GM12878 (cell line): Measurements from ENCODE around the gene ITGA1. TPM values are rescaled to one million over a fixed set of nuclear protein-coding genes. Genes with fewer than 3 reads are reported as not detected.

Source experiments
- CBX5 ChIP-seq: sonication (generic); IDR thresholded peaks from 2 replicates; pipeline ENCODE4 v1.6.1; 2016; ENCODE audit warnings: low read depth, moderate library complexity, mild to moderate bottlenecking, inconsistent platforms
- MTA3 ChIP-seq: IDR thresholded peaks from 2 replicates; pipeline ENCODE4 v1.6.1; 2012; ENCODE audit warnings: low read length, inconsistent platforms, borderline replicate concordance
- PAX8 ChIP-seq: fragments of 450-650 bp; IDR thresholded peaks from 2 replicates; pipeline ENCODE4 v1.6.1; 2017; ENCODE audit warnings: mild to moderate bottlenecking, moderate library complexity
- SMARCA5 ChIP-seq: fragments of 450-650 bp; IDR thresholded peaks from 2 replicates; pipeline ENCODE4 v1.6.1; 2017; ENCODE audit warnings: mild to moderate bottlenecking
- SMC3 ChIP-seq: IDR thresholded peaks from 2 replicates; pipeline ENCODE4 v1.6.1; 2011; ENCODE audit warnings: low read length, improper control_type of control experiment, borderline replicate concordance
- ZNF384 ChIP-seq: IDR thresholded peaks from 2 replicates; pipeline ENCODE4 v1.6.1; 2012; ENCODE audit warnings: low read depth, mild to moderate bottlenecking, low read length, improper control_type of control experiment, borderline replicate concordance
- ZSCAN29 ChIP-seq: fragments of 450-650 bp; IDR thresholded peaks from 2 replicates; pipeline ENCODE4 v1.6.1; 2017; ENCODE audit warnings: mild to moderate bottlenecking, moderate library complexity
- polyA plus RNA-seq, 11 experiments: library from polyadenylated mRNA; depleted of rRNA in 4 of 11; unstranded in 6 of 11; stranded (reverse) in 5 of 11; fragments of >200 nt; fragmentation: Nextera tagmentation in 4 of 11; fragmentation: Illumina TruSeq in 1 of 11; extraction: Ambion mirVana in 4 of 11; extraction: Trizol in 1 of 11; gene quantifications; 1 replicate in 1 of 11; 2 replicates in 10 of 11; pipeline versions ENCODE4 v1.2.1 to v1.2.3, GENCODE V29; 2011 to 2016; ENCODE audit warnings: inconsistent platforms in 2 of 11, missing spikeins in 2 of 11, low read depth in 1 of 11
- total RNA-seq, 4 experiments: library from RNA; depleted of rRNA in 3 of 4; stranded (reverse); fragments of >200 nt in 3 of 4; fragmentation: Illumina TruSeq in 1 of 4; extraction: Trizol in 1 of 4; gene quantifications; 2 replicates each; pipeline versions ENCODE4 v1.2.1 to v1.2.3, GENCODE V29; 2013 to 2021
- TF ChIP-seq, protein P1 (sequence below): fragments of 450-650 bp; IDR thresholded peaks from 2 replicates; pipeline ENCODE4 v1.6.1; 2017; ENCODE audit warnings: antibody characterized with exemption, mild to moderate bottlenecking, moderate library complexity
- TF ChIP-seq, protein P2 (sequence below): IDR thresholded peaks from 2 replicates; pipeline ENCODE4 v1.6.1; 2012; ENCODE audit warnings: mild to moderate bottlenecking, low read depth, low read length

The ITGA1 gene
- total and polyA plus RNA-seq, 10 of the 15 experiments (the other 5 are each of a cell fraction or from before 2014, with no cell fraction given) = 0.02 to 0.56 (median 0.19) TPM

DNA sequence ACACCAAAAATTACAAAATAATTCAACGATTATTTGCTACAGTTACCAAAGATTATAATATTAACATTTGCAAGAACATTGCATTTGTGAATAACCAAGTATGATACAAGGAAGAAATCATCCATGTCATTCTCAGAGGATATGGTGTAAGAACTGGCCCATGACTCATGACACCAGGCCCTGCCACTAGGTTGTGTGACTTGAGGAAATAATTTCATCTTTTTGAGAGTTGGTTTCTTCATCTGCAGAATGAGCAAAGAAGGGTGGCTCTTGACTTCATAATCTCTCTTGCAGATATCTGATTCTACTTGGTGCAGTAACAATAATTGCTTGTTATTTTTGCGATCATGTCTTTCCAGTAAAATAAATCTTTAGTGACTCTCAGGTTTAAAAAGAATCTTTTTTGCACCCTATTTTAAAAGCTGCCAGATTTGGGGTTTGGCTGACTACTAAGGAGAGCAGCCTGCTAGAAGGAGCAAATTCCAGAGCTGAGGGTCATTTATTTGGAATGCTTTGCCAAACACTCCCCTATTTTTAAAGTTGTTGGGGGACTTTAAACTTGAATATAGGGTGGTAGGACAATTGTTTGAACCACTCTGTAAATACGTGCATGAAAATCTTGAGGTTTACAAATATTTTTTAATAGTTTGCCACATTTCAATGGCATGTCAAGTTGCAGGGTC lies 23.5 kb downstream of the ITGA1 start (continued):
- TF ChIP-seq, protein P1, sequence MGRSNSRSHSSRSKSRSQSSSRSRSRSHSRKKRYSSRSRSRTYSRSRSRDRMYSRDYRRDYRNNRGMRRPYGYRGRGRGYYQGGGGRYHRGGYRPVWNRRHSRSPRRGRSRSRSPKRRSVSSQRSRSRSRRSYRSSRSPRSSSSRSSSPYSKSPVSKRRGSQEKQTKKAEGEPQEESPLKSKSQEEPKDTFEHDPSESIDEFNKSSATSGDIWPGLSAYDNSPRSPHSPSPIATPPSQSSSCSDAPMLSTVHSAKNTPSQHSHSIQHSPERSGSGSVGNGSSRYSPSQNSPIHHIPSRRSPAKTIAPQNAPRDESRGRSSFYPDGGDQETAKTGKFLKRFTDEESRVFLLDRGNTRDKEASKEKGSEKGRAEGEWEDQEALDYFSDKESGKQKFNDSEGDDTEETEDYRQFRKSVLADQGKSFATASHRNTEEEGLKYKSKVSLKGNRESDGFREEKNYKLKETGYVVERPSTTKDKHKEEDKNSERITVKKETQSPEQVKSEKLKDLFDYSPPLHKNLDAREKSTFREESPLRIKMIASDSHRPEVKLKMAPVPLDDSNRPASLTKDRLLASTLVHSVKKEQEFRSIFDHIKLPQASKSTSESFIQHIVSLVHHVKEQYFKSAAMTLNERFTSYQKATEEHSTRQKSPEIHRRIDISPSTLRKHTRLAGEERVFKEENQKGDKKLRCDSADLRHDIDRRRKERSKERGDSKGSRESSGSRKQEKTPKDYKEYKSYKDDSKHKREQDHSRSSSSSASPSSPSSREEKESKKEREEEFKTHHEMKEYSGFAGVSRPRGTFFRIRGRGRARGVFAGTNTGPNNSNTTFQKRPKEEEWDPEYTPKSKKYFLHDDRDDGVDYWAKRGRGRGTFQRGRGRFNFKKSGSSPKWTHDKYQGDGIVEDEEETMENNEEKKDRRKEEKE = no peak
- TF ChIP-seq CBX5 (no peak), MTA3 (no peak), SMC3 (no peak), ZNF384 (no peak), PAX8 (no peak), ZSCAN29 (no peak), SMARCA5 (no peak)
- TF ChIP-seq, protein P2, sequence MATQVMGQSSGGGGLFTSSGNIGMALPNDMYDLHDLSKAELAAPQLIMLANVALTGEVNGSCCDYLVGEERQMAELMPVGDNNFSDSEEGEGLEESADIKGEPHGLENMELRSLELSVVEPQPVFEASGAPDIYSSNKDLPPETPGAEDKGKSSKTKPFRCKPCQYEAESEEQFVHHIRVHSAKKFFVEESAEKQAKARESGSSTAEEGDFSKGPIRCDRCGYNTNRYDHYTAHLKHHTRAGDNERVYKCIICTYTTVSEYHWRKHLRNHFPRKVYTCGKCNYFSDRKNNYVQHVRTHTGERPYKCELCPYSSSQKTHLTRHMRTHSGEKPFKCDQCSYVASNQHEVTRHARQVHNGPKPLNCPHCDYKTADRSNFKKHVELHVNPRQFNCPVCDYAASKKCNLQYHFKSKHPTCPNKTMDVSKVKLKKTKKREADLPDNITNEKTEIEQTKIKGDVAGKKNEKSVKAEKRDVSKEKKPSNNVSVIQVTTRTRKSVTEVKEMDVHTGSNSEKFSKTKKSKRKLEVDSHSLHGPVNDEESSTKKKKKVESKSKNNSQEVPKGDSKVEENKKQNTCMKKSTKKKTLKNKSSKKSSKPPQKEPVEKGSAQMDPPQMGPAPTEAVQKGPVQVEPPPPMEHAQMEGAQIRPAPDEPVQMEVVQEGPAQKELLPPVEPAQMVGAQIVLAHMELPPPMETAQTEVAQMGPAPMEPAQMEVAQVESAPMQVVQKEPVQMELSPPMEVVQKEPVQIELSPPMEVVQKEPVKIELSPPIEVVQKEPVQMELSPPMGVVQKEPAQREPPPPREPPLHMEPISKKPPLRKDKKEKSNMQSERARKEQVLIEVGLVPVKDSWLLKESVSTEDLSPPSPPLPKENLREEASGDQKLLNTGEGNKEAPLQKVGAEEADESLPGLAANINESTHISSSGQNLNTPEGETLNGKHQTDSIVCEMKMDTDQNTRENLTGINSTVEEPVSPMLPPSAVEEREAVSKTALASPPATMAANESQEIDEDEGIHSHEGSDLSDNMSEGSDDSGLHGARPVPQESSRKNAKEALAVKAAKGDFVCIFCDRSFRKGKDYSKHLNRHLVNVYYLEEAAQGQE = no peak
